Thymus (tissue), 11 donors: Measurements from ENCODE around the gene EED. TPM values are rescaled to one million over a fixed set of nuclear protein-coding genes. Genes with fewer than 3 reads are reported as not detected.
"Not testable (repeated sequence)": the region's sequence is repeated elsewhere in the genome, so short reads cannot be mapped to it uniquely, and the experiment has no call there.

ENCODE experiments used
- DNase-seq, 9 donors: peaks; one replicate each; pipeline ENCODE4 v3.0.0-alpha.2; 2013; ENCODE audit warnings: low spot score in 9 of 9, low read depth in 6 of 9, missing footprints in 1 of 9
- H3K27ac ChIP-seq, 2 donors: one replicate each; pipeline ENCODE4 v1.5.1; 2013; ENCODE audit warnings: control low read depth in 1 of 2, low read depth in 1 of 2, low read length in 1 of 2, mild to moderate bottlenecking in 1 of 2, moderate library complexity in 1 of 2
- H3K27me3 ChIP-seq, 2 donors: one replicate each; pipeline ENCODE4 v1.5.1; 2013; ENCODE audit warnings: low read length in 1 of 2; ENCODE audit not compliant: control insufficient read depth in 2 of 2, insufficient read depth in 1 of 2
- H3K36me3 ChIP-seq, 2 donors: one replicate each; pipeline ENCODE4 v1.5.1; 2013; ENCODE audit warnings: low read length in 1 of 2, mild to moderate bottlenecking in 1 of 2, moderate library complexity in 1 of 2; ENCODE audit not compliant: control insufficient read depth in 2 of 2, insufficient read depth in 2 of 2
- H3K4me1 ChIP-seq, 2 donors: one replicate each; pipeline ENCODE4 v1.5.1; 2013; ENCODE audit warnings: low read length in 2 of 2; ENCODE audit not compliant: control insufficient read depth in 2 of 2, insufficient read depth in 2 of 2
- H3K4me3 ChIP-seq, 2 donors: one replicate each; pipeline ENCODE4 v1.5.1; 2013; ENCODE audit warnings: low read length in 2 of 2, control low read depth in 1 of 2, mild to moderate bottlenecking in 1 of 2
- H3K9me3 ChIP-seq, 2 donors: one replicate each; pipeline ENCODE4 v1.5.1; 2013; ENCODE audit warnings: low read length in 1 of 2, mild to moderate bottlenecking in 1 of 2; ENCODE audit not compliant: control insufficient read depth in 2 of 2, insufficient read depth in 1 of 2
- WGBS: extraction: QIAGEN DNeasy Blood & Tissue Kit; methylation state at CpG from one replicate; pipeline ENCODE4 v1.1.7; 2013; 5-methylcytosine and 5-hydroxymethylcytosine counted together
- polyA plus RNA-seq: library from polyadenylated mRNA; stranded (reverse); fragments of 200-250 nt; gene quantifications from one replicate; pipeline ENCODE4 v1.2.3, GENCODE V29; 2013
- total RNA-seq: library from RNA; stranded (reverse); fragments of 120-200 nt; gene quantifications from one replicate; pipeline ENCODE4 v1.2.4, GENCODE V29; 2013
- donor health status: healthy.

EED gene
- total and polyA plus RNA-seq, 2 donors: 23.8 to 32.1 TPM

DNA sequence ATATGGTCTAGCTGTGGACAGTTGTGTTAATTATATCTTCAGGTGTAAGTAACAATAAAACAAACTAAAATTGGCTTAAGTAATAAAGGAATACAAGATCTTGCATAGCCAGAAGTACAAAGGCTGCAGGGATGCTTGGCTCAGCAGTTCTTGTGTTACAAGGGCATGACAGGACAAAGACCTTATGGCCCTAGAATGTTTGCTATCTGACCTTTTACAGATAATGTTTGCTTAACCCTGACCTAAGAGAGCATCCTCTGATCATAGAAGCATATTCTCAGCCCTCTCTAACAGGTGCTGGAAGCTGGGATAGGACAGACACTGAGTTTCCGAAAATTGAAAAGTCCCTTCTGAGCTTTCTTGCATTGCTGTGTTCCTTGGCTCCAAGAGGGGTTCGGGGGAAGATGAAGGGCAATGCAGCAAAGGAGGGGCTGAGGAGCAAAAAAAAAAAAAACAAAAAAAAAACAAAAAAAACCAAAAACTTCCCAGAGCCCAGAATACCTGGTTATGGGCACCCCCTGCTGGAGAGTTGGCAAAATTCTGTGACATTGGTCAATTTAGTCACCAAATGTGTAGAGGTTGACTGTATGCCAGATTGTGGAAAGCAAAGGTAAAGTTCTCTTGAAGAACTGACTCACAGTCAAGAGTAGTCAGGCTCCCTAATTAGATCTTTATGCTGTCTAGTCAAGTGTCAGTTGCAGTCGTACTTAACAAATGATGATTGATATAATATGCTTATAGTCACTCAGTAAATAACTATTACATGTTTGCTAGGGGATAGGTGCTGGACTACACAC, 47.1 kb downstream of the EED start:
- DNase-seq: peak in 8 of 9 donors; percentile 14 to 78 (median 40)

DNA sequence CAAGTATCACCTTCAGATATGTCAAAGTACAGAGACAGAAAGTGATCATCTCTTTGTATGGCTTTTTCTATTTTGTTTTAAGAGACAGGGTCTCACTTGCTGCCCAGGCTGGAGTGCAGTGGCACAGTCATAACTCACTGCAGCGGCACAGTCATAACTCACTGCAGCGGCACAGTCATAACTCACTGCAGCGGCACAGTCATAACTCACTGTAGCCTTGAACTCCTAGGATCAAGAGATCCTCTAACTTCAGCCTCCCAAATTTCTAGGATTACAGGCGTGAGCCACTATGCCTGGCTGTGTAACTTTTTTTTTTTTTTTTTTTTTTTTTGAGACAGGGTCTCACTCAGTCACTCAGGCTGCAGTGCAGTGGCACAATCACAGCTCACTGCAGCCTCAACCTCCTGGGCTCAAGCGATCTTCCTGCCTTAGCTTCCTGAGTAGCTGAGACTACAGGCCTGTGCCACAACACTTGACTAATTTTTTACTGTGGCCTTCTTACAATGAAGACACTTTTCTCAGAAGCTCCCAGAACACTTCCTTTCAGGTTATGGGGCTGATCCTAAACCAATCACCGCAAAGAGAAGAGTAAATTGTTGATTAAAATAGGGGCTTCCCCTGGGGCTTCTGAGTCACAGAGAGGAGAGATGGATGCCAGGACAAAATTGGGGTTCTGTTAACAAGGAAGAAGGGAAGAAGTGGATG, 48.5 kb downstream of the EED start:
- no peaks in the 10 kb centered on the region for H3K27me3 ChIP-seq
- no peak overlapping the region for H3K4me3 ChIP-seq
- no peaks in the 10 kb centered on the region for H3K36me3 ChIP-seq
- H3K4me1 ChIP-seq: peaks cover 0 to 5% of the 10 kb centered on the region in 2 donors
- 97% methylated on average over 6 of the region's 6 CpGs for WGBS
- no peaks in the 10 kb centered on the region for H3K9me3 ChIP-seq
- H3K27ac ChIP-seq: no peak overlapping the region
- peak in 1 of 9 donors; percentile 12 for DNase-seq

More for the DNA sequence above, 47.1 kb downstream of the EED start:
- Histone ChIP-seq H3K27me3 (no peaks in the 10 kb centered on the region), H3K36me3 (no peaks in the 10 kb centered on the region), H3K4me1 (peaks cover 0 to 5% of the 10 kb centered on the region in 2 donors), H3K9me3 (no peaks in the 10 kb centered on the region), H3K4me3 (no peak overlapping the region), H3K27ac (no peak overlapping the region)
- WGBS: 49% methylated on average over 3 of the region's 3 CpGs

DNA sequence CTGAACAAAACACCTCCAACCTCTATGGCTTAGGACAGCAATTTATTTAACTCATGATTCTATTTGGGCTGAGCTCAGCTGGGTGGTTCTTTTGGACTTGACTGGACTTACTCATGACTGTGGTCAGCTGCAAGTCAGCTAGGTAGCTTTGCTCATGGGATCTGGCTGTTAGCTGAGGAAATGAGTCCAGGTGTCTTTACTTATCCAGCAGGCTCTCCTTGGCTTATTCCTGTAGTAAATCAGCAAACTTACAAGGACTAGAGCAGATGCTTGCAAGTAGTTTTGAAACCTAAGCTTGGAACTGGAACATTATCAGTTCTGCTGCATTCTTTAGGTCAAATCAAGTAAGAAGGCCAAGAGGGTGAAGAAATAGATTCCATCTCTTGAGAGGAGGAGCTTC, 49.5 kb downstream of the EED start:
- peaks cover 0 to 5% of the 10 kb centered on the region in 2 donors for H3K4me1 ChIP-seq
- no peak overlapping the region for H3K27ac ChIP-seq
- no peaks in the 10 kb centered on the region for H3K36me3 ChIP-seq
- H3K4me3 ChIP-seq: no peak overlapping the region
- H3K27me3 ChIP-seq: no peaks in the 10 kb centered on the region
- H3K9me3 ChIP-seq: no peaks in the 10 kb centered on the region
- no peak for DNase-seq

DNA sequence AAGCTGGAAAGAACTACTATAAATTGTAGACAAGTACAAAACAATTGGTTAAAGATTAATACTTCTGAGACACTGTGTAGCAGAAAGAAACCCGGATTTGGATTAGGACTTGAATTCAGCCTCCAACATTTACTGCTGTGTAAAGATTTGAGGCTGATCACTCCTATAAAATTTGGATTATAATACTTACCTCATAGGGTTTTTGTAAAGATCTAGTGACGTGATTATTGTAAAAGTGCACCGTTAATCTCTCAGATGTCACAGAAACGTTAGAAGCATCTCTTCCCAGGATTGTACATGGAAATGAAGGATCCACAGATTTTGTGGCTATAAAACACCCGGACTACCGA, 57.2 kb downstream of the EED start:
- Histone ChIP-seq H3K4me1 (peaks cover 0 to 6% of the 10 kb centered on the region in 2 donors), H3K27ac (no peak overlapping the region), H3K27me3 (no peaks in the 10 kb centered on the region), H3K9me3 (no peaks in the 10 kb centered on the region), H3K36me3 (peaks cover 0 to 2% of the 10 kb centered on the region in 2 donors), H3K4me3 (peak overlapping the region; percentile 92 to 98)
- WGBS: 6% methylated on average over 6 of the region's 6 CpGs
- no peak for DNase-seq

GRCh38 chr11:86302092-86302793, 57.7 kb downstream of the EED start, which contains the start of gene HIKESHI:
HIKESHI (plus strand) TSS chr11:86302240; CDS start chr11:86302449, 209 bp downstream.
- under 1% methylated on average over 30 of the region's 30 CpGs for WGBS
- peak; percentile 77 to 96 (median 90) for DNase-seq
- Histone ChIP-seq H3K27me3 (no peaks in the 10 kb centered on the region), H3K9me3 (no peaks in the 10 kb centered on the region), H3K4me1 (peaks cover 0 to 6% of the 10 kb centered on the region in 2 donors), H3K4me3 (peak within 1 kb of the TSS; percentile 92 to 98), H3K36me3 (peaks cover 0 to 2% of the 10 kb centered on the region in 2 donors), H3K27ac (peak within 1 kb of the TSS; percentile 68 to 78)

DNA sequence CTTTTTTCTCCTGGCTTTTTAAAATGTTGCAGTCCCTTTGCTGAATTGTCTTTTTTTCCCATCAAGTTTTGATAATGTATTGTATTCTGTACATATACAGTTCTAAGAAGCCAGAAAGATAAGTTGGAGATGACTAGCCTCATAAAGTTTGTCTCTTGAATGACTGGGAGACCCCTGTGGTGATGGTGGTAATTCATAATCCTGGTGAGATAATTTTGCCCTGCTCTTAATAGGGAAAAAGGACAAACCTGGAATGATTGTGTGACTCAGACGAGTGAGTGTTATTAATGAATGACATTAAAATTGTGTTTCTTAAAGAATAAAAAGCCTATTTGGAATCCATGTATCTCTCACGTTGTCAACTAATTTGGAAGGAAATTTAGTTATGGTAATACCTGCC, 58.7 kb downstream of the EED start:
- WGBS: 91% methylated on average over 2 of the region's 2 CpGs
- no peak for DNase-seq
- Histone ChIP-seq H3K27ac (no peak overlapping the region), H3K36me3 (peaks cover 0 to 2% of the 10 kb centered on the region in 2 donors), H3K4me1 (peaks cover 0 to 6% of the 10 kb centered on the region in 2 donors), H3K4me3 (peak overlapping the region in 1 of 2 donors; percentile 92), H3K27me3 (no peaks in the 10 kb centered on the region), H3K9me3 (no peaks in the 10 kb centered on the region)

DNA sequence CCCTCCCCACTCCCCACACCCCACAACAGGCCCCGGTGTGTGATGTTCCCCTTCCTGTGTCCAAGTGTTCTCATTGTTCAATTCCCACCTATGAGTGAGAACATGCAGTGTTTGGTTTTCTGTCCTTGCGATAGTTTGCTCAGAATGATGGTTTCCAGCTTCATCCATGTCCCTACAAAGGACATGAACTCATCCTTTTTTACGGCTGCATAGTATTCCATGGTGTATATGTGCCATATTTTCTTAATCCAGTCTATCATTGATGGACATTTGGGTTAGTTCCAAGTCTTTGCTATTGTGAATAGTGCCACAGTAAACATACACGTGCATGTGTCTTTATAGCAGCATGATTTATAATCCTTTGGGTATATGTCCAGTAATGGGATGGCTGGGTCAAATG, 64.2 kb downstream of the EED start:
- 97% methylated on average over 2 of the region's 4 CpGs for WGBS
- not testable (repeated sequence) for H3K4me3 ChIP-seq

DNA sequence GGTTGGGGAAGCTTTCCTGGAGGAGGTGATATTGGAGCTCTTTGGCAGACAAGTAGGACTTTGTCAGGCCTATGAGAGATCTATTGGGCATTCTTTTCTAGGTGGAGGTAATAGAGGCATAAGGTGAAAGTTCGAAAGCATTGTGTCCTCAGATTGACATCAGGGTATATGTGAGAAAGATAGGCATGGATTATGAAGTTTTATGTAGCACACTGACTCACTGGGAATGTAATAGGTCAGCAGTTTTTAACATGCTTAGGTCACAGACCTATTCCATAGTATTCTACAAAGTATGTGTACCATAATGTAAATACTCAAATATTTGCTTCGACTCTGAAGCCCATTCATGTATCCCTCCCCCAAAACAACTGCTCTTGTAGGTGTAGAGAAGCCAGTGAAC, 69.2 kb downstream of the EED start:
- Histone ChIP-seq H3K9me3 (no peaks in the 10 kb centered on the region), H3K27ac (no peak overlapping the region), H3K4me1 (no peaks in the 10 kb centered on the region), H3K27me3 (no peaks in the 10 kb centered on the region), H3K4me3 (no peak overlapping the region), H3K36me3 (peaks cover 0 to 21% of the 10 kb centered on the region in 2 donors)
- DNase-seq: no peak
- WGBS: 98% methylated on average over 2 of the region's 2 CpGs

More for the DNA sequence above, 64.2 kb downstream of the EED start:
- not testable (repeated sequence) for H3K36me3 ChIP-seq, H3K4me1 ChIP-seq, H3K27ac ChIP-seq, H3K9me3 ChIP-seq, H3K27me3 ChIP-seq, DNase-seq

DNA sequence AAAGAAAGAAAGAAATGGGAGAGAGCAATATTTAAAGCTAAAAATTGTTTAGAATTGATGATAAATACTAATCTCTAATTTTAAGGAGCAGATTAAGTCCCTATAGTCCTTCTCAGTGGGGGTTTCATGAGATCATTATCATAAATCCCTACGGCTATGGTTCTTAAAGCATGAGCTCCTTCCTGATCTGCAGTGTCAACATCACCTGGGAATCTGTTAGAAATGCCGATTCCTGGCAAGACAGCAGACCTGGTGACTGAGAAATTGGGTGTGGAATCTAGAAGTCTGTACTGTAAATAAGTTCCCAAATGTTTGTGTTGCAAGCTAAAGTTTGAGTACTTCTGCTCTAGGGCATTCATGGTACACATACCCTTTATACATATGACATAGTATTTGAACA, 70.1 kb downstream of the EED start:
- DNase-seq: no peak
- H3K36me3 ChIP-seq: peaks cover 0 to 24% of the 10 kb centered on the region in 2 donors
- no peaks in the 10 kb centered on the region for H3K27me3 ChIP-seq
- no peak overlapping the region for H3K4me3 ChIP-seq
- H3K4me1 ChIP-seq: no peaks in the 10 kb centered on the region
- no peaks in the 10 kb centered on the region for H3K9me3 ChIP-seq
- WGBS: 99% methylated on average over 2 of the region's 2 CpGs
- no peak overlapping the region for H3K27ac ChIP-seq
